Measurements from ENCODE around the gene DEPP1.

The DEPP1 gene

GRCh38 chr10:44966129-44966815 is 12.3 kb downstream of the DEPP1 start:
- Histone ChIP-seq H3K27me3 (no peaks in the 10 kb centered on the region), H3K4me3 (no peak overlapping the region), H3K9me3 (no peaks in the 10 kb centered on the region), H3K4me1 (peaks cover 0 to 81% (median 64%) of the 10 kb centered on the region in 4 donors), H3K36me3 (peaks cover 9 to 23% (median 20%) of the 10 kb centered on the region in 3 donors), H3K27ac (peak overlapping the region; percentile 71 to 83)
- TF ChIP-seq CTCF (IDR thresholded peaks at IDR 0.05): no peak
- intact Hi-C loops (cut with DNase I; ENCODE audit: low total_unique reads): no loop called here
- DNase-seq: peak in 1 of 2 donors; percentile 33

- Histone ChIP-seq H3K36me3 (peaks cover 3 to 17% (median 14%) of the 10 kb centered on the region in 3 donors), H3K9me3 (no peaks in the 10 kb centered on the region), H3K27me3 (no peaks in the 10 kb centered on the region), H3K4me1 (peaks cover 0 to 87% (median 68%) of the 10 kb centered on the region in 4 donors), H3K27ac (peak overlapping the region; percentile 71 to 83), H3K4me3 (no peak overlapping the region)
- intact Hi-C loops (cut with DNase I; ENCODE audit: low total_unique reads): no loop called here
- DNase-seq: peak in 1 of 2 donors; percentile 62
- TF ChIP-seq CTCF (IDR thresholded peaks at IDR 0.05): no peak
Observed at GRCh38 chr10:44965651-44966097, 12.9 kb downstream of the DEPP1 start.

- Histone ChIP-seq H3K36me3 (peaks cover 0 to 11% (median 9%) of the 10 kb centered on the region in 3 donors), H3K27ac (peak overlapping the region; percentile 71 to 83), H3K4me1 (peaks cover 0 to 93% (median 73%) of the 10 kb centered on the region in 4 donors), H3K9me3 (no peaks in the 10 kb centered on the region), H3K4me3 (no peak overlapping the region), H3K27me3 (no peaks in the 10 kb centered on the region)
- DNase-seq: no peak
- TF ChIP-seq CTCF (IDR thresholded peaks at IDR 0.05): no peak
- intact Hi-C loops (cut with DNase I; ENCODE audit: low total_unique reads): no loop called here
Observed at GRCh38 chr10:44965104-44965503, 13.5 kb downstream of the DEPP1 start.

GRCh38 chr10:44963772-44964633 is 14.6 kb downstream of the DEPP1 start:
- Histone ChIP-seq H3K27ac (peak overlapping the region; percentile 71 to 83), H3K27me3 (no peaks in the 10 kb centered on the region), H3K36me3 (peaks cover 0 to under 1% (median 0%) of the 10 kb centered on the region in 3 donors), H3K4me1 (peaks cover 0 to 92% (median 74%) of the 10 kb centered on the region in 4 donors), H3K9me3 (no peaks in the 10 kb centered on the region), H3K4me3 (peak overlapping the region in 1 of 2 donors; percentile 4)
- DNase-seq: peak; percentile 87 to 94
- intact Hi-C loops (cut with DNase I; ENCODE audit: low total_unique reads): no loop called here
- TF ChIP-seq CTCF (IDR thresholded peaks at IDR 0.05): no peak

GRCh38 chr10:44962870-44963738 is 15.5 kb downstream of the DEPP1 start:
- DNase-seq: peak in 1 of 2 donors; percentile 64
- peak in 1 of 2 experiments; percentile 19 for TF ChIP-seq CTCF (IDR thresholded peaks at IDR 0.05)
- Histone ChIP-seq H3K36me3 (no peaks in the 10 kb centered on the region), H3K27me3 (no peaks in the 10 kb centered on the region), H3K9me3 (no peaks in the 10 kb centered on the region), H3K4me3 (no peak overlapping the region), H3K27ac (peak overlapping the region; percentile 71 to 83), H3K4me1 (peaks cover 0 to 92% (median 73%) of the 10 kb centered on the region in 4 donors)
- intact Hi-C loops (cut with DNase I; ENCODE audit: low total_unique reads): no loop called here

Measured in tibial artery (tissue), 4 donors.